Measurements from ENCODE around the gene GALNT10. TPM values are rescaled to one million over a fixed set of nuclear protein-coding genes. Genes with fewer than 3 reads are reported as not detected.

The GALNT10 gene
- total and polyA plus RNA-seq, 8 donors: 5.3 to 76.4 (median 27.4) TPM

- TF ChIP-seq POLR2AphosphoS5 (IDR thresholded peaks at IDR 0.05) (no peak), POLR2A (IDR thresholded peaks at IDR 0.05) (no peak), CTCF (IDR thresholded peaks at IDR 0.05) (no peak), EP300 (IDR thresholded peaks at IDR 0.05) (no peak)
- Histone ChIP-seq H3K4me3 (no peak overlapping the region), H3K9me3 (no peaks in the 10 kb centered on the region), H3K27ac (no peak overlapping the region), H3K27me3 (no peaks in the 10 kb centered on the region), H3K4me1 (peaks cover 0 to 15% (median 3%) of the 10 kb centered on the region in 4 donors), H3K36me3 (no peaks in the 10 kb centered on the region)
- intact Hi-C loops (cut with DNase I; ENCODE audit: low total_unique reads): no loop called here
- WGBS, 5 donors: 93 to 96% (median 94%) methylated on average over 3 of the region's 3 CpGs
- DNase-seq: no peak
Measured at GRCh38 chr5:154315196-154315595, 124.7 kb downstream of the GALNT10 start.

- H3K27ac ChIP-seq: no peak overlapping the region
- intact Hi-C loops (cut with DNase I; ENCODE audit: low total_unique reads): no loop called here
Measured at GRCh38 chr5:154315756-154316155, 125.2 kb downstream of the GALNT10 start.

GRCh38 chr5:154316223-154316935 lies 125.8 kb downstream of the GALNT10 start:
- no peak for DNase-seq
- no peak overlapping the region for H3K27ac ChIP-seq
- H3K4me1 ChIP-seq: peaks cover 0 to 22% (median 7%) of the 10 kb centered on the region in 4 donors
- H3K27me3 ChIP-seq: no peaks in the 10 kb centered on the region
- 68 to 86% (median 82%) methylated on average over 6 of the region's 6 CpGs for WGBS, 5 donors
- H3K4me3 ChIP-seq: no peak overlapping the region
- H3K36me3 ChIP-seq: no peaks in the 10 kb centered on the region
- H3K9me3 ChIP-seq: no peaks in the 10 kb centered on the region
- intact Hi-C loops (cut with DNase I; ENCODE audit: low total_unique reads): no loop called here
- no peak for TF ChIP-seq POLR2AphosphoS5 (IDR thresholded peaks at IDR 0.05)
- TF ChIP-seq POLR2A (IDR thresholded peaks at IDR 0.05): no peak
- no peak for TF ChIP-seq CTCF (IDR thresholded peaks at IDR 0.05)
- no peak for TF ChIP-seq EP300 (IDR thresholded peaks at IDR 0.05)

More at GRCh38 chr5:154315756-154316155, 125.2 kb downstream of the GALNT10 start:
- Histone ChIP-seq H3K27me3 (no peaks in the 10 kb centered on the region), H3K4me1 (peaks cover 0 to 21% (median 6%) of the 10 kb centered on the region in 4 donors), H3K36me3 (no peaks in the 10 kb centered on the region), H3K9me3 (no peaks in the 10 kb centered on the region), H3K4me3 (no peak overlapping the region)
- no peak for TF ChIP-seq CTCF (IDR thresholded peaks at IDR 0.05)
- TF ChIP-seq EP300 (IDR thresholded peaks at IDR 0.05): no peak
- TF ChIP-seq POLR2A (IDR thresholded peaks at IDR 0.05): no peak
- TF ChIP-seq POLR2AphosphoS5 (IDR thresholded peaks at IDR 0.05): no peak
- no peak for DNase-seq

GRCh38 chr5:154317916-154318315 lies 127.4 kb downstream of the GALNT10 start:
- 90 to 98% (median 92%) methylated on average over 3 of the region's 3 CpGs for WGBS, 5 donors
- H3K27ac ChIP-seq: no peak overlapping the region
- no peak for DNase-seq
- H3K36me3 ChIP-seq: no peaks in the 10 kb centered on the region
- intact Hi-C loops (cut with DNase I; ENCODE audit: low total_unique reads): no loop called here
- H3K4me3 ChIP-seq: no peak overlapping the region
- no peaks in the 10 kb centered on the region for H3K9me3 ChIP-seq
- TF ChIP-seq CTCF (IDR thresholded peaks at IDR 0.05): no peak
- no peak for TF ChIP-seq POLR2AphosphoS5 (IDR thresholded peaks at IDR 0.05)
- no peak for TF ChIP-seq EP300 (IDR thresholded peaks at IDR 0.05)
- TF ChIP-seq POLR2A (IDR thresholded peaks at IDR 0.05): no peak
- no peaks in the 10 kb centered on the region for H3K27me3 ChIP-seq
- H3K4me1 ChIP-seq: peaks cover 0 to 14% (median 7%) of the 10 kb centered on the region in 4 donors

Data from stomach (tissue), 9 donors.